Activated naive CD8-positive, alpha-beta T cell treated with anti-CD3 and anti-CD28 coated beads, Interleukin-2, amount 50 U/mL, for 16 hours (primary cell): Measurements from ENCODE around the gene GRHPR.
"Not testable (repeated sequence)": the region's sequence is repeated elsewhere in the genome, so short reads cannot be mapped to it uniquely, and the experiment has no call there.

ENCODE experiments used
- DNase-seq: peaks from one replicate; pipeline ENCODE4 v3.0.0-alpha.2; 2020; ENCODE audit warnings: low read depth, low spot score

GRHPR gene

GRCh38 chr9:37447111-37447510 is 24.6 kb downstream of the GRHPR start:
- DNase-seq = no peak

GRCh38 chr9:37449862-37450632 is 27.6 kb downstream of the GRHPR start:
- DNase-seq = no peak

- DNase-seq = no peak
Observed at GRCh38 chr9:37451628-37452027, 29.1 kb downstream of the GRHPR start.

- no peak for DNase-seq
Observed at GRCh38 chr9:37452611-37453010, 30.1 kb downstream of the GRHPR start.

- DNase-seq = no peak
Observed at GRCh38 chr9:37453827-37454226, 31.3 kb downstream of the GRHPR start.

- no peak for DNase-seq
Observed at GRCh38 chr9:37454238-37454637, 31.7 kb downstream of the GRHPR start.

- DNase-seq = no peak
Observed at GRCh38 chr9:37455884-37456647, 33.6 kb downstream of the GRHPR start.

GRCh38 chr9:37456817-37457216 is 34.3 kb downstream of the GRHPR start:
- DNase-seq = no peak

GRCh38 chr9:37464006-37464405 is 41.5 kb downstream of the GRHPR start:
- DNase-seq = no peak

GRCh38 chr9:37464426-37465248 is 42.1 kb downstream of the GRHPR start:
- peak; percentile 71 for DNase-seq

- peak; percentile 98 for DNase-seq
Observed at GRCh38 chr9:37465249-37466036, 42.9 kb downstream of the GRHPR start, which contains the start of gene ZBTB5. Gene ZBTB5 (minus strand): TSS chr9:37465450. CDS start chr9:37442551, 22,899 bp downstream.

- no peak for DNase-seq
Observed at GRCh38 chr9:37466037-37466709, 43.7 kb downstream of the GRHPR start.

GRCh38 chr9:37467530-37467929 is 45.0 kb downstream of the GRHPR start:
- DNase-seq = not testable (repeated sequence)

- no peak for DNase-seq
Observed at GRCh38 chr9:37468620-37469019, 46.1 kb downstream of the GRHPR start.

- no peak for DNase-seq
Observed at GRCh38 chr9:37471942-37472684, 49.6 kb downstream of the GRHPR start.

- not testable (repeated sequence) for DNase-seq
Observed at GRCh38 chr9:37473982-37474381, 51.5 kb downstream of the GRHPR start.

- no peak for DNase-seq
Observed at GRCh38 chr9:37474438-37474837, 51.9 kb downstream of the GRHPR start.

- DNase-seq = no peak
Observed at GRCh38 chr9:37476930-37477329, 54.4 kb downstream of the GRHPR start.

GRCh38 chr9:37477443-37477842 is 54.9 kb downstream of the GRHPR start:
- not testable (repeated sequence) for DNase-seq
